ENCODE results near the gene PPM1J. TPM values are rescaled to one million over a fixed set of nuclear protein-coding genes. Genes with fewer than 3 reads are reported as not detected.

PPM1J gene
- total and polyA plus RNA-seq, 9 of the 15 experiments (the other 6 are each of a cell fraction or from before 2014, with no cell fraction given), result 0.25 to 10.5 (median 4.2) TPM

- TF ChIP-seq E2F6 (IDR thresholded peaks at IDR 0.05; ENCODE audit: borderline replicate concordance in 1 of 2, extremely low read depth in 1 of 2, insufficient read depth in 1 of 2, insufficient read length in 1 of 2, low read depth in 1 of 2, low read length in 1 of 2, poor library complexity in 1 of 2, severe bottlenecking in 1 of 2) (no peak), KDM2B (CRISPR knock-in tag; IDR thresholded peaks at IDR 0.05) (no peak), GABPB2 (CRISPR knock-in tag; conservative IDR thresholded peaks at IDR 0.05) (no peak), ZNF175 (CRISPR knock-in tag; IDR thresholded peaks at IDR 0.05; ENCODE audit: low read depth) (no peak), ETV6 (IDR thresholded peaks at IDR 0.05; ENCODE audit: borderline replicate concordance in 1 of 2, low read depth in 2 of 2, low read length in 1 of 2) (no peak), ETV6 (CRISPR knock-in tag; IDR thresholded peaks at IDR 0.05; ENCODE audit: borderline replicate concordance) (peak; percentile 40; the same call in 1 of the 2 replicates), ZBTB11 (CRISPR knock-in tag; IDR thresholded peaks at IDR 0.05) (no peak; a peak in 1 of 6 replicates), ATF1 (CRISPR knock-in tag; IDR thresholded peaks at IDR 0.05) (no peak), ATF1 (tag; IDR thresholded peaks at IDR 0.05) (peak; percentile 39; the same call in 1 of the 2 replicates), PHTF2 (CRISPR knock-in tag; IDR thresholded peaks at IDR 0.05) (no peak; the same call in 1 of the 2 replicates), NR2C2 (CRISPR knock-in tag; IDR thresholded peaks at IDR 0.05) (no peak), NR2C2 (tag; IDR thresholded peaks at IDR 0.05) (no peak), NKRF (IDR thresholded peaks at IDR 0.05; ENCODE audit: borderline replicate concordance) (no peak), HMG20A (CRISPR knock-in tag; conservative IDR thresholded peaks at IDR 0.05) (no peak), SAP30 (IDR thresholded peaks at IDR 0.05; ENCODE audit: borderline replicate concordance, insufficient read depth, low read depth, low read length, poor library complexity, severe bottlenecking) (no peak), SETDB1 (IDR thresholded peaks at IDR 0.05; ENCODE audit: low read length) (no peak), FOXA3 (CRISPR knock-in tag; conservative IDR thresholded peaks at IDR 0.05 in 1 of 2, IDR thresholded peaks at IDR 0.05 in 1 of 2) (no peak), EZH2 (IDR thresholded peaks at IDR 0.05; ENCODE audit: borderline replicate concordance, low read depth, low read length) (no peak)
- TF ChIP-seq, protein P1, sequence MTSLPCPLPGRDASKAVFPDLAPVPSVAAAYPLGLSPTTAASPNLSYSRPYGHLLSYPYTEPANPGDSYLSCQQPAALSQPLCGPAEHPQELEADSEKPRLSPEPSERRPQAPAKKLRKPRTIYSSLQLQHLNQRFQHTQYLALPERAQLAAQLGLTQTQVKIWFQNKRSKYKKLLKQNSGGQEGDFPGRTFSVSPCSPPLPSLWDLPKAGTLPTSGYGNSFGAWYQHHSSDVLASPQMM (CRISPR knock-in tag; IDR thresholded peaks at IDR 0.05), result no peak
These were observed 41.3 kb downstream of the PPM1J start (continued) for GRCh38 chr1:112673592-112674439.
